HCT116 (cell line): Measurements from ENCODE around the gene DOCK4. TPM values are rescaled to one million over a fixed set of nuclear protein-coding genes. Genes with fewer than 3 reads are reported as not detected.

ENCODE experiments used
- ATAC-seq: fragments of 200-7000 bp; cut with Tn5 transposase; 2 replicates; pipeline ENCODE4 v1.9.1; 2020; ENCODE audit warnings: mild to moderate bottlenecking, moderate library complexity
- BruUV-seq: library from RNA; stranded (reverse); fragments of 400-500 nt; replicated peaks from 2 replicates; lab custom pipeline; 2021; lab: Mats Ljungman, UMichigan
- CTCF ChIA-PET: fragments of 300-600 bp; sonication (Branson Sonifier 250); formaldehyde crosslinking; loops from one replicate; lab custom pipeline; 2021; ENCODE audit warnings: antibody characterized with exemption; lab: Charles Lee
- POLR2A ChIA-PET: fragments of 300-600, 350-600 bp; sonication (Branson Sonifier 250); formaldehyde crosslinking; loops from one replicate; lab custom pipeline; 2021; ENCODE audit warnings: antibody characterized with exemption; lab: Charles Lee
- RAD21 ChIA-PET, 2 experiments: fragments of 300-600 bp; sonication (Branson Sonifier 250); formaldehyde crosslinking; loops; one replicate each; lab custom pipeline; 2023; ENCODE audit warnings: low total read pairs in 2 of 2; ENCODE audit not compliant: uncharacterized antibody in 2 of 2, unreplicated experiment in 2 of 2, low non-redundant PET in 1 of 2; lab: Charles Lee
- DNase-seq: peaks from one replicate; pipeline ENCODE4 v3.0.0-alpha.2; 2010; ENCODE audit warnings: low read depth, low spot score
- H2AFZ ChIP-seq: fragments of 200-600 bp; shearing (Covaris generic), sonication (generic); 2 replicates; pipeline ENCODE4 v1.6.1; 2017; ENCODE audit warnings: low read depth, mixed run types, mixed read lengths, antibody characterized with exemption, low read length; ENCODE audit not compliant: poor library complexity, severe bottlenecking
- H3K27ac ChIP-seq: 2 replicates; pipeline ENCODE4 v1.5.1; 2012; ENCODE audit warnings: low read depth, low read length
- H3K27me3 ChIP-seq: fragments of 200-600 bp; sonication (generic); 2 replicates; pipeline ENCODE4 v1.6.1; 2016; ENCODE audit warnings: mixed run types, low read length, mixed read lengths; ENCODE audit not compliant: insufficient read depth
- H3K36me3 ChIP-seq, 2 experiments: fragments of 200-500 bp in 1 of 2; fragments of 200-600 bp in 1 of 2; sonication (Bioruptor generic) in 1 of 2; sonication (generic) in 1 of 2; 2 replicates each; pipeline versions ENCODE4 v1.5.1 to v1.6.1; 2014 to 2016; ENCODE audit warnings: low read length in 2 of 2, inconsistent platforms in 1 of 2, mixed read lengths in 1 of 2, mixed run types in 1 of 2; ENCODE audit not compliant: insufficient read depth in 2 of 2, control insufficient read depth in 1 of 2
- H3K4me1 ChIP-seq, 2 experiments: fragments of 200-600 bp in 1 of 2; sonication (generic) in 1 of 2; 2 replicates each; pipeline versions ENCODE4 v1.5.1 to v1.6.1; 2012 to 2017; ENCODE audit warnings: low read length in 2 of 2, inconsistent platforms in 1 of 2, mild to moderate bottlenecking in 1 of 2, mixed read lengths in 1 of 2, mixed run types in 1 of 2, moderate library complexity in 1 of 2; ENCODE audit not compliant: insufficient read depth in 2 of 2, control insufficient read depth in 1 of 2
- H3K4me2 ChIP-seq: fragments of 200-600 bp; sonication (generic); 2 replicates; pipeline ENCODE4 v1.6.1; 2017; ENCODE audit warnings: mixed run types, low read length, mixed read lengths
- H3K4me3 ChIP-seq, 2 experiments: fragments of 200-600 bp in 1 of 2; sonication (generic) in 1 of 2; replicated peaks in 1 of 2; 2 replicates each; pipeline ENCODE4 v1.5.1; 2011 to 2016; ENCODE audit warnings: low read length in 2 of 2, control low read depth in 1 of 2, low read depth in 1 of 2, mild to moderate bottlenecking in 1 of 2, mixed read lengths in 1 of 2, mixed run types in 1 of 2
- H3K79me2 ChIP-seq: fragments of 200-600 bp; sonication (generic); 2 replicates; pipeline ENCODE4 v1.6.1; 2017; ENCODE audit warnings: mild to moderate bottlenecking, mixed run types, low read length, moderate library complexity, mixed read lengths; ENCODE audit not compliant: insufficient read depth
- H3K9ac ChIP-seq: fragments of 200-600 bp; sonication (generic); 2 replicates; pipeline ENCODE4 v1.6.1; 2016; ENCODE audit warnings: low read length, mixed read lengths
- H3K9me2 ChIP-seq: fragments of 200-600 bp; sonication (generic), shearing (Covaris generic); 2 replicates; pipeline ENCODE4 v1.6.1; 2017; ENCODE audit warnings: mixed run types, mild to moderate bottlenecking, moderate library complexity; ENCODE audit not compliant: insufficient read depth
- H3K9me3 ChIP-seq, 2 experiments: fragments of 200-500 bp in 1 of 2; fragments of 200-600 bp in 1 of 2; sonication (Bioruptor generic) in 1 of 2; sonication (generic) in 1 of 2; 2 replicates each; pipeline ENCODE4 v1.6.1; 2014 to 2017; ENCODE audit warnings: low read length in 2 of 2, mixed read lengths in 2 of 2, inconsistent platforms in 1 of 2, low read depth in 1 of 2, mild to moderate bottlenecking in 1 of 2, mixed run types in 1 of 2, moderate library complexity in 1 of 2; ENCODE audit not compliant: control insufficient read depth in 1 of 2, insufficient read depth in 1 of 2
- H4K20me1 ChIP-seq: fragments of 200-600 bp; sonication (generic), shearing (Covaris generic); 2 replicates; pipeline ENCODE4 v1.6.1; 2017; ENCODE audit warnings: mixed run types, mild to moderate bottlenecking, moderate library complexity; ENCODE audit not compliant: insufficient read depth
- CBX3 ChIP-seq: IDR thresholded peaks from 2 replicates; pipeline ENCODE4 v1.6.1; 2012; ENCODE audit warnings: low read depth
- CEBPB ChIP-seq: IDR thresholded peaks from 2 replicates; pipeline ENCODE4 v1.6.1; 2012; ENCODE audit warnings: low read depth
- EGR1 ChIP-seq: IDR thresholded peaks from 2 replicates; pipeline ENCODE4 v1.6.1; 2012; ENCODE audit warnings: low read depth
- ELF1 ChIP-seq: IDR thresholded peaks from 2 replicates; pipeline ENCODE4 v1.6.1; 2012; ENCODE audit warnings: low read depth, borderline replicate concordance
- EZH2phosphoT487 ChIP-seq: fragments of 200-600 bp; IDR thresholded peaks from 2 replicates; pipeline ENCODE4 v1.6.1; 2018; ENCODE audit warnings: antibody characterized with exemption, borderline replicate concordance
- FOSL1 ChIP-seq: IDR thresholded peaks from 2 replicates; pipeline ENCODE4 v1.6.1; 2012; ENCODE audit warnings: low read depth
- JUND ChIP-seq: IDR thresholded peaks from 2 replicates; pipeline ENCODE4 v1.6.1; 2012
- TCF7L2 ChIP-seq: IDR thresholded peaks from 2 replicates; pipeline ENCODE4 v1.7.0; 2011; ENCODE audit warnings: borderline replicate concordance, inconsistent platforms; ENCODE audit not compliant: insufficient read depth, insufficient read length; ENCODE audit errors: extremely low read depth
- ZFX ChIP-seq: fragments of 450-650 bp; IDR thresholded peaks from 2 replicates; pipeline ENCODE4 v1.6.1; 2017
- ZNF274 ChIP-seq: fragments of 200-500 bp; sonication (Bioruptor generic); IDR thresholded peaks from 2 replicates; pipeline ENCODE4 v1.6.1; 2014; ENCODE audit warnings: mild to moderate bottlenecking, low read depth, low read length, inconsistent platforms
- intact Hi-C: fragments of 100-400 bp; cut with micrococcal nuclease; formaldehyde crosslinking; loops from 2 replicates; pipeline ENCODE4 v1.10.0; 2022
- total RNA-seq: library from RNA; stranded (reverse); gene quantifications from one replicate; pipeline ENCODE4 v1.2.1, GENCODE V29; 2021; ENCODE audit not compliant: unreplicated experiment
- TF ChIP-seq, protein P1 (sequence below), 3 experiments: fragments of 200-600 bp in 1 of 3; sonication (generic) in 1 of 3; IDR thresholded peaks in 2 of 3; conservative IDR thresholded peaks in 1 of 3; 2 replicates each; pipeline ENCODE4 v1.5.1; 2012 to 2017; ENCODE audit warnings: low read depth in 2 of 3, low read length in 2 of 3, antibody characterized with exemption in 1 of 3, borderline replicate concordance in 1 of 3, control low read depth in 1 of 3, mild to moderate bottlenecking in 1 of 3, mixed read lengths in 1 of 3, mixed run types in 1 of 3, moderate library complexity in 1 of 3; ENCODE audit not compliant: insufficient read depth in 1 of 3
- TF ChIP-seq, protein P2 (sequence below): IDR thresholded peaks from 2 replicates; pipeline ENCODE4 v1.6.1; 2011; ENCODE audit warnings: mild to moderate bottlenecking, low read length, moderate library complexity; ENCODE audit not compliant: insufficient replicate concordance; ENCODE audit errors: extremely low read depth

Gene DOCK4
- total RNA-seq, 1 experiment from 2014 or later: 2.2 TPM

DNA sequence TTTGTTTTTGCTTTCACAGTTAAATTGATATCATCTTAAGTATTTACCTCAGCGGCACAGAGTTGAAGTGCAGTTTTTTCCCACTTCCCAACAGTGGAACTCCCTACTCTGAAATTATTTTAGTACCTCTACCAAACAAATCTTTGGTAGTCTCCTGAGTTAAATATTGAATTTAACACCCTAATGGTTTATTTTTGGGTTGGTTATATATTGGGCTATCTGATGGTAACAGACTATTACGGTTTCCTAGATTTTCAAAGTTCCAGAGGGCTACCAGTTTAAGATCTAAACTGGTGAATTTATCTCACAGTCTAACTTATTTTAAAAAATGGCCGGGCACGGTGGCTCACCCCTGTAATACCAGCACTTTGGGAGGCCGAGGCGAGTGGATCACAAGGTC is 1.6 kb upstream of the DOCK4 start:
- Histone ChIP-seq H3K36me3 (no peaks in the 10 kb centered on the region), H2AFZ (no peak overlapping the region), H3K4me3 (peak overlapping the region; percentile 73 to 76), H3K27me3 (peaks cover 21% of the 10 kb centered on the region), H3K79me2 (peaks cover 25% of the 10 kb centered on the region), H3K4me2 (peak overlapping the region; percentile 99), H3K9ac (peak overlapping the region; percentile 64), H3K4me1 (peaks cover 2 to 17% of the 10 kb centered on the region in 2 experiments; a peak in 3 of 4 replicates), H3K9me2 (no peaks in the 10 kb centered on the region), H3K27ac (no peak overlapping the region), H4K20me1 (no peaks in the 10 kb centered on the region), H3K9me3 (no peaks in the 10 kb centered on the region)
- BruUV-seq: no TSS peak
- DNase-seq (no peak), ATAC-seq (no peak)
- ChIA-PET CTCF (no interaction called here), POLR2A (no interaction called here), RAD21 (no interaction called here)
- intact Hi-C loops: loop anchor here (10.0 kb wide), 1 partner anchor 207 kb away; no protein-coding TSS in a partner anchor
- no peak for TF ChIP-seq ZFX
- TF ChIP-seq, protein P1, sequence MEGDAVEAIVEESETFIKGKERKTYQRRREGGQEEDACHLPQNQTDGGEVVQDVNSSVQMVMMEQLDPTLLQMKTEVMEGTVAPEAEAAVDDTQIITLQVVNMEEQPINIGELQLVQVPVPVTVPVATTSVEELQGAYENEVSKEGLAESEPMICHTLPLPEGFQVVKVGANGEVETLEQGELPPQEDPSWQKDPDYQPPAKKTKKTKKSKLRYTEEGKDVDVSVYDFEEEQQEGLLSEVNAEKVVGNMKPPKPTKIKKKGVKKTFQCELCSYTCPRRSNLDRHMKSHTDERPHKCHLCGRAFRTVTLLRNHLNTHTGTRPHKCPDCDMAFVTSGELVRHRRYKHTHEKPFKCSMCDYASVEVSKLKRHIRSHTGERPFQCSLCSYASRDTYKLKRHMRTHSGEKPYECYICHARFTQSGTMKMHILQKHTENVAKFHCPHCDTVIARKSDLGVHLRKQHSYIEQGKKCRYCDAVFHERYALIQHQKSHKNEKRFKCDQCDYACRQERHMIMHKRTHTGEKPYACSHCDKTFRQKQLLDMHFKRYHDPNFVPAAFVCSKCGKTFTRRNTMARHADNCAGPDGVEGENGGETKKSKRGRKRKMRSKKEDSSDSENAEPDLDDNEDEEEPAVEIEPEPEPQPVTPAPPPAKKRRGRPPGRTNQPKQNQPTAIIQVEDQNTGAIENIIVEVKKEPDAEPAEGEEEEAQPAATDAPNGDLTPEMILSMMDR (IDR thresholded peaks at IDR 0.05 in 2 of 3, conservative IDR thresholded peaks at IDR 0.05 in 1 of 3; ENCODE audit: borderline replicate concordance in 1 of 3, insufficient read depth in 1 of 3, low read depth in 2 of 3, low read length in 2 of 3): no peak
- TF ChIP-seq ZNF274: no peak
- TF ChIP-seq ELF1: no peak

DNA sequence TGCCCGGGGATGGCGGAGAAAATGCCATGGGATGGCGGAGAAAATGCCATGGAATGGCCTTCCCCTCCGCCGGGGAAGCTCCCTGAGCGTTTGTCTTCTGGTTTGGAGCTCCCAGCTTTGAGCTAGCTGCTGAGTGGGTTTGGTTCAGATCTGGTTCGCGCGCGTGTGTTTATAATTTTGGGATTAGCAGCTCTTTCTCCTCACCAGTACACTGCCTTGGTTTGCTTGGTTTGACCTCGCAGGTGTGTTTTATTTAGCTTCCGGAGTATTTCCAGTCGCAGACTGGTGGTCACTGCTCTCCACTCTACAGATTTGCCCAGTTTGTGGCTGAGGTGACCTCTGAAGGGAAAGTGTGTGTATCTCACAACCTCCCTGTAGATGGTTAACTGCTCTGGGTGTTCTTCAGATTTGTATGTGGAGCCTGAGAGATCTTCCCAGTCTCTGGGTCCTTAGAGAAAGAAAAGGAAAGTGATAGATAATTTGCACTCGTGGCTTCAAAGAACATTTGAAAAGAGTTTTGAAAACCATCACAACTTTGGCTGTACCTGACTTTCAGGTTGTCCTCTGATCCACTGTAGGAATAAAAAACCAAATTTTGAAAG is 893 bp upstream of the DOCK4 start:
- DNase-seq (no peak), ATAC-seq (no peak; the same call in 1 of the 2 replicates)
- Histone ChIP-seq H3K9me3 (no peaks in the 10 kb centered on the region), H4K20me1 (no peaks in the 10 kb centered on the region), H3K27ac (0 out of 2 replicates have a peak overlapping the region, but pooled peaks have one; percentile 11), H3K4me1 (peaks cover 2 to 17% of the 10 kb centered on the region in 2 experiments; a peak in 3 of 4 replicates), H3K4me2 (peak overlapping the region; percentile 99), H3K36me3 (no peaks in the 10 kb centered on the region), H3K9me2 (no peaks in the 10 kb centered on the region), H2AFZ (no peak overlapping the region), H3K79me2 (peaks cover 25% of the 10 kb centered on the region), H3K4me3 (peak overlapping the region; percentile 73 to 76), H3K27me3 (peaks cover 21% of the 10 kb centered on the region), H3K9ac (peak overlapping the region; percentile 64)
- intact Hi-C loops: loop anchor here (10.0 kb wide), 1 partner anchor 208 kb away; no protein-coding TSS in a partner anchor
- POLR2A ChIA-PET: no interaction called here
- RAD21 ChIA-PET: interaction anchor here in 1 of 2 experiments (0.7 kb wide), 1 partner anchor 25 kb away, joined by 3 read pairs; no protein-coding TSS in a partner anchor
- CTCF ChIA-PET: no interaction called here
- BruUV-seq: TSS peak; percentile 75
- TF ChIP-seq ZNF274 (no peak), CBX3 (no peak), ZFX (no peak), EGR1 (no peak), TCF7L2 (no peak), EZH2phosphoT487 (no peak), FOSL1 (no peak), JUND (no peak), CEBPB (no peak)
- TF ChIP-seq, protein P1 (IDR thresholded peaks at IDR 0.05 in 2 of 3, conservative IDR thresholded peaks at IDR 0.05 in 1 of 3; ENCODE audit: borderline replicate concordance in 1 of 3, insufficient read depth in 1 of 3, low read depth in 2 of 3, low read length in 2 of 3): no peak
- TF ChIP-seq, protein P2, sequence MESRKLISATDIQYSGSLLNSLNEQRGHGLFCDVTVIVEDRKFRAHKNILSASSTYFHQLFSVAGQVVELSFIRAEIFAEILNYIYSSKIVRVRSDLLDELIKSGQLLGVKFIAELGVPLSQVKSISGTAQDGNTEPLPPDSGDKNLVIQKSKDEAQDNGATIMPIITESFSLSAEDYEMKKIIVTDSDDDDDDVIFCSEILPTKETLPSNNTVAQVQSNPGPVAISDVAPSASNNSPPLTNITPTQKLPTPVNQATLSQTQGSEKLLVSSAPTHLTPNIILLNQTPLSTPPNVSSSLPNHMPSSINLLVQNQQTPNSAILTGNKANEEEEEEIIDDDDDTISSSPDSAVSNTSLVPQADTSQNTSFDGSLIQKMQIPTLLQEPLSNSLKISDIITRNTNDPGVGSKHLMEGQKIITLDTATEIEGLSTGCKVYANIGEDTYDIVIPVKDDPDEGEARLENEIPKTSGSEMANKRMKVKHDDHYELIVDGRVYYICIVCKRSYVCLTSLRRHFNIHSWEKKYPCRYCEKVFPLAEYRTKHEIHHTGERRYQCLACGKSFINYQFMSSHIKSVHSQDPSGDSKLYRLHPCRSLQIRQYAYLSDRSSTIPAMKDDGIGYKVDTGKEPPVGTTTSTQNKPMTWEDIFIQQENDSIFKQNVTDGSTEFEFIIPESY: no peak
